WTC11 (cell line): ENCODE data around the gene IGFALS. TPM values are rescaled to one million over a fixed set of nuclear protein-coding genes. Genes with fewer than 3 reads are reported as not detected.

Experiments used
- ATAC-seq: fragments of 200-7000 bp; cut with Tn5 transposase; 2 replicates; pipeline ENCODE4 v1.10.0; 2021; ENCODE audit warnings: mild to moderate bottlenecking, moderate library complexity
- CTCF ChIA-PET: fragments of 300-600 bp; sonication (Branson Sonifier 250); formaldehyde crosslinking; loops from one replicate; lab custom pipeline; 2021; ENCODE audit warnings: antibody characterized with exemption; lab: Charles Lee
- POLR2A ChIA-PET: fragments of 350-600 bp; sonication (Branson Sonifier 250); formaldehyde crosslinking; loops from one replicate; lab custom pipeline; 2021; ENCODE audit warnings: antibody characterized with exemption; lab: Charles Lee
- DNase-seq: peaks from one replicate; pipeline ENCODE4 v3.0.0; 2021; ENCODE audit warnings: low spot score
- H3K27ac Mint-ChIP-seq: 2 replicates; pipeline ENCODE4 v1.8.0; 2021; ENCODE audit warnings: mixed read lengths
- H3K27me3 Mint-ChIP-seq: 2 replicates; pipeline ENCODE4 v1.8.0; 2021; ENCODE audit warnings: low read depth, mild to moderate bottlenecking, moderate library complexity, mixed read lengths
- H3K36me3 Mint-ChIP-seq: 2 replicates; pipeline ENCODE4 v1.8.0; 2021; ENCODE audit warnings: mixed read lengths
- H3K4me1 Mint-ChIP-seq: 2 replicates; pipeline ENCODE4 v1.8.0; 2022; ENCODE audit warnings: mixed read lengths
- H3K4me3 Mint-ChIP-seq: 2 replicates; pipeline ENCODE4 v1.8.0; 2021; ENCODE audit warnings: mild to moderate bottlenecking, moderate library complexity, mixed read lengths
- H3K9me3 Mint-ChIP-seq: 2 replicates; pipeline ENCODE4 v1.8.0; 2021; ENCODE audit warnings: mixed read lengths
- ATF3 ChIP-seq: sonication (generic); formaldehyde crosslinking; conservative IDR thresholded peaks from 2 replicates; pipeline ENCODE4 v1.8.1; 2022; ENCODE audit warnings: mild to moderate bottlenecking, missing genetic modification reagents
- ATF6 ChIP-seq: sonication (generic); formaldehyde crosslinking; IDR thresholded peaks from 2 replicates; pipeline ENCODE4 v1.8.1; 2023; ENCODE audit warnings: mild to moderate bottlenecking, missing genetic modification reagents
- CREB1 ChIP-seq: sonication (generic); formaldehyde crosslinking; IDR thresholded peaks from 2 replicates; pipeline ENCODE4 v1.8.0; 2023; ENCODE audit warnings: mild to moderate bottlenecking, missing genetic modification reagents
- E2F1 ChIP-seq: sonication (generic); formaldehyde crosslinking; IDR thresholded peaks from 2 replicates; pipeline ENCODE4 v1.8.0; 2022; ENCODE audit warnings: mild to moderate bottlenecking, missing genetic modification reagents
- EMX1 ChIP-seq: fragments of 250-450 bp; sonication (Bioruptor Pico); IDR thresholded peaks from 2 replicates; pipeline ENCODE4 v1.8.0; 2021; ENCODE audit warnings: mild to moderate bottlenecking
- GABPB1 ChIP-seq: sonication (generic); formaldehyde crosslinking; IDR thresholded peaks from 2 replicates; pipeline ENCODE4 v1.8.1; 2023; ENCODE audit warnings: mild to moderate bottlenecking, missing genetic modification reagents
- HMGA2 ChIP-seq: fragments of 250-450 bp; sonication (Bioruptor Pico); IDR thresholded peaks from 2 replicates; pipeline ENCODE4 v1.4.0; 2021; ENCODE audit warnings: mild to moderate bottlenecking, moderate library complexity
- IRF1 ChIP-seq: sonication (generic); formaldehyde crosslinking; IDR thresholded peaks from 2 replicates; pipeline ENCODE4 v1.8.0; 2023; ENCODE audit warnings: missing genetic modification reagents
- JAZF1 ChIP-seq: fragments of 250-450 bp; sonication (Bioruptor Pico); IDR thresholded peaks from 2 replicates; pipeline ENCODE4 v1.9.0; 2021; ENCODE audit warnings: moderate library complexity, mild to moderate bottlenecking, inconsistent platforms
- JUN ChIP-seq: sonication (generic); formaldehyde crosslinking; IDR thresholded peaks from 2 replicates; pipeline ENCODE4 v1.8.0; 2023; ENCODE audit warnings: mild to moderate bottlenecking, missing genetic modification reagents
- KAT7 ChIP-seq: sonication (generic); formaldehyde crosslinking; IDR thresholded peaks from 2 replicates; pipeline ENCODE4 v1.8.1; 2023; ENCODE audit warnings: missing genetic modification reagents, mild to moderate bottlenecking, borderline replicate concordance
- PREB ChIP-seq: sonication (generic); formaldehyde crosslinking; IDR thresholded peaks from 2 replicates; pipeline ENCODE4 v1.8.1; 2022; ENCODE audit warnings: mild to moderate bottlenecking, missing genetic modification reagents, moderate library complexity, borderline replicate concordance
- PRRX2 ChIP-seq: fragments of 250-450 bp; sonication (Bioruptor Pico); IDR thresholded peaks from 2 replicates; pipeline ENCODE4 v1.8.0; 2021; ENCODE audit warnings: mild to moderate bottlenecking
- SMAD3 ChIP-seq: sonication (generic); formaldehyde crosslinking; IDR thresholded peaks from 2 replicates; pipeline ENCODE4 v1.8.0; 2022; ENCODE audit warnings: missing genetic modification reagents, mild to moderate bottlenecking, borderline replicate concordance
- SMAD4 ChIP-seq: sonication (generic); formaldehyde crosslinking; IDR thresholded peaks from 2 replicates; pipeline ENCODE4 v1.8.0; 2022; ENCODE audit warnings: mild to moderate bottlenecking, missing genetic modification reagents
- TEAD4 ChIP-seq: sonication (generic); formaldehyde crosslinking; IDR thresholded peaks from 2 replicates; pipeline ENCODE4 v1.8.0; 2022; ENCODE audit warnings: mild to moderate bottlenecking, missing genetic modification reagents
- USF1 ChIP-seq: sonication (generic); formaldehyde crosslinking; IDR thresholded peaks from 2 replicates; pipeline ENCODE4 v1.8.0; 2022; ENCODE audit warnings: mild to moderate bottlenecking, missing genetic modification reagents
- ZNF138 ChIP-seq: sonication (generic); formaldehyde crosslinking; conservative IDR thresholded peaks from 2 replicates; pipeline ENCODE4 v1.8.1; 2022; ENCODE audit warnings: mild to moderate bottlenecking, moderate library complexity, missing genetic modification reagents
- ZNF232 ChIP-seq: sonication (generic); formaldehyde crosslinking; IDR thresholded peaks from 2 replicates; pipeline ENCODE4 v1.8.0; 2022; ENCODE audit warnings: mild to moderate bottlenecking, missing genetic modification reagents
- ZNF396 ChIP-seq: fragments of 250-450 bp; sonication (Bioruptor Pico); IDR thresholded peaks from 2 replicates; pipeline ENCODE4 v1.8.0; 2021; ENCODE audit warnings: mild to moderate bottlenecking, moderate library complexity, borderline replicate concordance
- total RNA-seq: library from RNA; stranded (reverse); gene quantifications from 3 replicates; pipeline ENCODE4 v1.2.3, GENCODE V29; 2021
- TF ChIP-seq, protein P1 (sequence below): sonication (generic); formaldehyde crosslinking; IDR thresholded peaks from 2 replicates; pipeline ENCODE4 v1.8.1; 2023; ENCODE audit warnings: mild to moderate bottlenecking, missing genetic modification reagents
- TF ChIP-seq, protein P2 (sequence below): fragments of 250-450 bp; sonication (Bioruptor Pico); conservative IDR thresholded peaks from 2 replicates; pipeline ENCODE4 v1.9.0; 2021; ENCODE audit warnings: mild to moderate bottlenecking
- TF ChIP-seq, protein P3 (sequence below): sonication (generic); formaldehyde crosslinking; IDR thresholded peaks from 2 replicates; pipeline ENCODE4 v1.8.0; 2022; ENCODE audit warnings: missing genetic modification reagents
- TF ChIP-seq, protein P4 (sequence below): sonication (generic); formaldehyde crosslinking; IDR thresholded peaks from 2 replicates; pipeline ENCODE4 v1.8.0; 2022; ENCODE audit warnings: mild to moderate bottlenecking, missing genetic modification reagents

Gene IGFALS
- total RNA-seq, 1 experiment from 2014 or later, result not detected

DNA sequence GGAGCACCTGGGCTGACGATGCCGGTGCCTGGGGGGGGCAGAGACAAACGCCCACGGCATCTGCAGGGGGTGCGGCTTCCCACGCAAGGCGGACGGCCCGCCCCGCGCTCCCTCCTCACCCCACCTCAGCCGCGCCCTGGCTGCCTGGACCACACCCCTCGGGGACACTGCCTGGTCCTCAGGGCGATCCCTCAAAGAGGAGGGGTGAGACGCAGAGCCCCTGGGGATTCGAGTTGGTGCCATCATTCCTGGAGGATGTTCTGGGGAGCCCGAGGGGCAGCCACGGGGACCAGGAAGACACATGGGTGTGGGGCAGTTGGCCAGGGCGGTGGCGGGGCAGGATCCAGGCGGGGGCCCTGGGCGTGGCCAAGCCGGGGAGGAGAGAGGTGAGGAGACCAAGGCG, 3.9 kb downstream of the IGFALS start:
- H3K4me1 Mint-ChIP-seq, result no peaks in the 10 kb centered on the region
- H3K9me3 Mint-ChIP-seq, result no peaks in the 10 kb centered on the region
- peaks cover 5% of the 10 kb centered on the region for H3K36me3 Mint-ChIP-seq
- no peaks in the 10 kb centered on the region for H3K27me3 Mint-ChIP-seq
- no peak overlapping the region for H3K27ac Mint-ChIP-seq
- ATAC-seq (no peak), DNase-seq (no peak)
- ChIA-PET CTCF (interaction anchor here (1.5 kb wide), 1 partner anchor 34 kb away, joined by 3 read pairs; no protein-coding TSS in a partner anchor), POLR2A (no interaction called here)
- H3K4me3 Mint-ChIP-seq, result no peak overlapping the region
- no peak for TF ChIP-seq ZNF138
- TF ChIP-seq KAT7 (CRISPR knock-in tag), result no peak
- TF ChIP-seq, protein P1, sequence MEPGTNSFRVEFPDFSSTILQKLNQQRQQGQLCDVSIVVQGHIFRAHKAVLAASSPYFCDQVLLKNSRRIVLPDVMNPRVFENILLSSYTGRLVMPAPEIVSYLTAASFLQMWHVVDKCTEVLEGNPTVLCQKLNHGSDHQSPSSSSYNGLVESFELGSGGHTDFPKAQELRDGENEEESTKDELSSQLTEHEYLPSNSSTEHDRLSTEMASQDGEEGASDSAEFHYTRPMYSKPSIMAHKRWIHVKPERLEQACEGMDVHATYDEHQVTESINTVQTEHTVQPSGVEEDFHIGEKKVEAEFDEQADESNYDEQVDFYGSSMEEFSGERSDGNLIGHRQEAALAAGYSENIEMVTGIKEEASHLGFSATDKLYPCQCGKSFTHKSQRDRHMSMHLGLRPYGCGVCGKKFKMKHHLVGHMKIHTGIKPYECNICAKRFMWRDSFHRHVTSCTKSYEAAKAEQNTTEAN (CRISPR knock-in tag), result no peak
- TF ChIP-seq CREB1, result no peak
- TF ChIP-seq USF1, result no peak
- no peak for TF ChIP-seq SMAD4 (CRISPR knock-in tag)
- TF ChIP-seq ZNF396, result no peak
- TF ChIP-seq TEAD4 (CRISPR knock-in tag), result no peak
- TF ChIP-seq HMGA2 (CRISPR knock-in tag), result no peak
- no peak for TF ChIP-seq PRRX2 (CRISPR knock-in tag)
- no peak for TF ChIP-seq ZNF232 (CRISPR knock-in tag)
- TF ChIP-seq, protein P2, sequence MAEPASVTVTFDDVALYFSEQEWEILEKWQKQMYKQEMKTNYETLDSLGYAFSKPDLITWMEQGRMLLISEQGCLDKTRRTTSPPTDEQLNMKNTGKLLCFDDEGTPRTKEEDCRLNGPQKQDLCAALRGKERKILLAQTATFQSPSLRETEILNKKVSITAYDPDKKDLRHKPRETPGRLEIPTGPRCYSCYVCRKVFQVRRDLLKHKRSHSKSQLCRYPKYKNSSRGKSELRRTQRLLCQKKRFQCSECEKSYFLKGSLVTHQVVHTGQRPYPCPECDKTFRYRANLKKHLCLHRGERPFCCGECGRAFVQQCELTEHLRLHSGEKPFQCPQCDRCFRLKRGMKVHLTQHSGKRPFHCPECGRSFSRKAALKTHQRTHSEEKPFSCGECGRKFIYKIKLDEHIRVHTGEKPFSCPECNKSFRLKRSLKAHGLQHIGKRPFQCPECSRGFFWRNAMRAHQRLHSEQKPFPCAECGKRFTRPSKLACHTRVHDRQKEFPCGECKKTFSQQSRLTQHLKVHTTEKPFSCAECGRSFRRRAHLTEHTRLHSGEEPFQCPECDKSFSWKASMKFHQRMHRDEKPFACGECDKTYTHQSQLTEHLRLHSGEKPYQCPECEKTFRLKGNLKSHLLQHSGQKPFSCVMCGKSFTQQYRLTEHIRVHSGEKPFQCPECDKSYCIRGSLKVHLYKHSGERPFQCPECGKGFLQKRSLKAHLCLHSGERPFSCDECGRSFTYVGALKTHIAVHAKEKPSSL, result no peak
- TF ChIP-seq JUN, result no peak
- no peak for TF ChIP-seq JAZF1 (CRISPR knock-in tag)
- TF ChIP-seq E2F1, result no peak
- no peak for TF ChIP-seq ATF6 (CRISPR knock-in tag)

GRCh38 chr16:1788708-1789100, 4.8 kb downstream of the IGFALS start:
- no peak for ATAC-seq
- H3K9me3 Mint-ChIP-seq, result no peaks in the 10 kb centered on the region
- ChIA-PET POLR2A (no interaction called here), CTCF (interaction anchor here (0.6 to 1.5 kb wide), 3 partner anchors 35 to 143 kb away, joined by 3 read pairs; no protein-coding TSS in a partner anchor)
- peaks cover 5% of the 10 kb centered on the region for H3K36me3 Mint-ChIP-seq
- peak overlapping the region; percentile 91 for H3K27ac Mint-ChIP-seq
- H3K4me3 Mint-ChIP-seq, result no peak overlapping the region
- no peaks in the 10 kb centered on the region for H3K27me3 Mint-ChIP-seq
- DNase-seq, result no peak
- H3K4me1 Mint-ChIP-seq, result no peaks in the 10 kb centered on the region
- no peak for TF ChIP-seq GABPB1 (CRISPR knock-in tag)
- TF ChIP-seq EMX1 (CRISPR knock-in tag), result no peak
- TF ChIP-seq, protein P3, sequence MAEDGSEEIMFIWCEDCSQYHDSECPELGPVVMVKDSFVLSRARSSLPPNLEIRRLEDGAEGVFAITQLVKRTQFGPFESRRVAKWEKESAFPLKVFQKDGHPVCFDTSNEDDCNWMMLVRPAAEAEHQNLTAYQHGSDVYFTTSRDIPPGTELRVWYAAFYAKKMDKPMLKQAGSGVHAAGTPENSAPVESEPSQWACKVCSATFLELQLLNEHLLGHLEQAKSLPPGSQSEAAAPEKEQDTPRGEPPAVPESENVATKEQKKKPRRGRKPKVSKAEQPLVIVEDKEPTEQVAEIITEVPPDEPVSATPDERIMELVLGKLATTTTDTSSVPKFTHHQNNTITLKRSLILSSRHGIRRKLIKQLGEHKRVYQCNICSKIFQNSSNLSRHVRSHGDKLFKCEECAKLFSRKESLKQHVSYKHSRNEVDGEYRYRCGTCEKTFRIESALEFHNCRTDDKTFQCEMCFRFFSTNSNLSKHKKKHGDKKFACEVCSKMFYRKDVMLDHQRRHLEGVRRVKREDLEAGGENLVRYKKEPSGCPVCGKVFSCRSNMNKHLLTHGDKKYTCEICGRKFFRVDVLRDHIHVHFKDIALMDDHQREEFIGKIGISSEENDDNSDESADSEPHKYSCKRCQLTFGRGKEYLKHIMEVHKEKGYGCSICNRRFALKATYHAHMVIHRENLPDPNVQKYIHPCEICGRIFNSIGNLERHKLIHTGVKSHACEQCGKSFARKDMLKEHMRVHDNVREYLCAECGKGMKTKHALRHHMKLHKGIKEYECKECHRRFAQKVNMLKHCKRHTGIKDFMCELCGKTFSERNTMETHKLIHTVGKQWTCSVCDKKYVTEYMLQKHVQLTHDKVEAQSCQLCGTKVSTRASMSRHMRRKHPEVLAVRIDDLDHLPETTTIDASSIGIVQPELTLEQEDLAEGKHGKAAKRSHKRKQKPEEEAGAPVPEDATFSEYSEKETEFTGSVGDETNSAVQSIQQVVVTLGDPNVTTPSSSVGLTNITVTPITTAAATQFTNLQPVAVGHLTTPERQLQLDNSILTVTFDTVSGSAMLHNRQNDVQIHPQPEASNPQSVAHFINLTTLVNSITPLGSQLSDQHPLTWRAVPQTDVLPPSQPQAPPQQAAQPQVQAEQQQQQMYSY (CRISPR knock-in tag), result no peak
- no peak for TF ChIP-seq PREB (CRISPR knock-in tag)
- TF ChIP-seq, protein P4, sequence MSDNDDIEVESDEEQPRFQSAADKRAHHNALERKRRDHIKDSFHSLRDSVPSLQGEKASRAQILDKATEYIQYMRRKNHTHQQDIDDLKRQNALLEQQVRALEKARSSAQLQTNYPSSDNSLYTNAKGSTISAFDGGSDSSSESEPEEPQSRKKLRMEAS (CRISPR knock-in tag), result no peak
- TF ChIP-seq IRF1 (CRISPR knock-in tag), result no peak
- TF ChIP-seq SMAD3 (CRISPR knock-in tag), result no peak
- no peak for TF ChIP-seq ATF3 (CRISPR knock-in tag)
